Lower leg skin (tissue), 4 donors: Measurements from ENCODE around the gene GET3. TPM values are rescaled to one million over a fixed set of nuclear protein-coding genes. Genes with fewer than 3 reads are reported as not detected.

Experiments used
- DNase-seq, 2 donors: peaks; one replicate each; pipeline ENCODE4 v3.0.0-alpha.2; 2019; ENCODE audit warnings: low spot score in 2 of 2
- H3K4me3 ChIP-seq: fragments of 200-600 bp; sonication (generic); 2 replicates; pipeline ENCODE4 v1.5.1; 2017; ENCODE audit warnings: mild to moderate bottlenecking, low read depth; ENCODE audit not compliant: poor library complexity, severe bottlenecking
- POLR2A ChIP-seq, 2 donors: fragments of 450-650 bp; IDR thresholded peaks; one replicate each; pipeline ENCODE4 v1.6.1; 2016 to 2017; ENCODE audit warnings: antibody characterized with exemption in 2 of 2, mild to moderate bottlenecking in 1 of 2, moderate library complexity in 1 of 2
- WGBS, 2 donors: methylation state at CpG; one replicate each; pipeline ENCODE4 v1.1.5; 2018; 5-methylcytosine and 5-hydroxymethylcytosine counted together
- intact Hi-C: fragments of 100-400 bp; cut with DNase I; formaldehyde crosslinking; loops from one replicate; pipeline ENCODE4 v1.15.0; 2023; ENCODE audit warnings: low total_unique reads
- total RNA-seq, 4 donors: library from RNA; depleted of rRNA; stranded (reverse); fragments of >200 nt; gene quantifications; one replicate each; pipeline ENCODE4 v1.1.0, GENCODE V29; 2016
- TF ChIP-seq, protein P1 (sequence below), 3 donors: fragments of 450-650 bp; IDR thresholded peaks; one replicate each; pipeline ENCODE4 v1.5.1; 2016; ENCODE audit warnings: antibody characterized with exemption in 3 of 3, mild to moderate bottlenecking in 3 of 3, moderate library complexity in 2 of 3

GET3 gene
- total RNA-seq, 4 donors from 2014 or later: 43.2 to 63.2 (median 53.4) TPM

DNA sequence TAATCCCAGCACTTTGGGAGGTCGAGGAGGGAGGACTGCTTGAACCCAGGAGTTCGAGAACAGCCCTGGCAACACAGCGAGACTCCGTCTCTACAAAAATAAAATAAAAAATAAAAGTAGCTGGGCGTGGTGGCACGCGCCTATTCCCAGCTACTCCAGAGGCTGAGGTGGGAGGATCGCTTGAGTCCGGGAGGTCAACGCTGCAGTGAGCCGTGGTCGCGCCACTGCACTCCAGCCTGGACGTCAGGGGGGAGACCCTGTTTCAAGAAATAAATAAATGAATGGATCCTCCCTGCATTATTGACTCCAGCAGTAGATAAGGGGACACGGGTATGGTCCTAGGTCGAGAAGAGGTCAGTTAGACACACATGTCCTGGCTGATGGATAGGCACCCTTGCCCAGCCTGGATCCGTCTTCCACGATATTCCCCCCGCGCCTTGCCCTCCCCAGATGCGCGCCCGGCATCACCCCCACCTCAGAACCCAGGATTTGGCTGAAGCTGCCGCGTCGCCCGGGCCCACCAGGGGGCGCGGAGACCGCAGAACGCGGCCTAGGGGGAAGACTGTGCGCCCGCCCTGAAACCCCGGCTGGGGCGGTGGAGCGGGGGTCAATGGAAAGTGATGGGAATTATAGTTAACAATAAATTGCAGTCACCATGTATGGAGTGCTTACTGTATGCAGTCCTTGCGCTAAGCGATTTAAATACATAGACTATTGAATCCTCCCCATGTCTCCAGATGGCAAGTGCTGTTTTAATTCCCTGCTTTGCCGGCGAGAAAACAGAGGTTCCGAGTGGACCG lies 40.1 kb downstream of the GET3 start:
- WGBS, 2 donors: 5% methylated on average over 36 to 43 of the region's 43 CpGs
- intact Hi-C loops: loop anchor here (2.0 kb wide), 1 partner anchor 17 kb away; no protein-coding TSS in a partner anchor
- peak; percentile 58 to 96 for DNase-seq
- TF ChIP-seq, protein P1, sequence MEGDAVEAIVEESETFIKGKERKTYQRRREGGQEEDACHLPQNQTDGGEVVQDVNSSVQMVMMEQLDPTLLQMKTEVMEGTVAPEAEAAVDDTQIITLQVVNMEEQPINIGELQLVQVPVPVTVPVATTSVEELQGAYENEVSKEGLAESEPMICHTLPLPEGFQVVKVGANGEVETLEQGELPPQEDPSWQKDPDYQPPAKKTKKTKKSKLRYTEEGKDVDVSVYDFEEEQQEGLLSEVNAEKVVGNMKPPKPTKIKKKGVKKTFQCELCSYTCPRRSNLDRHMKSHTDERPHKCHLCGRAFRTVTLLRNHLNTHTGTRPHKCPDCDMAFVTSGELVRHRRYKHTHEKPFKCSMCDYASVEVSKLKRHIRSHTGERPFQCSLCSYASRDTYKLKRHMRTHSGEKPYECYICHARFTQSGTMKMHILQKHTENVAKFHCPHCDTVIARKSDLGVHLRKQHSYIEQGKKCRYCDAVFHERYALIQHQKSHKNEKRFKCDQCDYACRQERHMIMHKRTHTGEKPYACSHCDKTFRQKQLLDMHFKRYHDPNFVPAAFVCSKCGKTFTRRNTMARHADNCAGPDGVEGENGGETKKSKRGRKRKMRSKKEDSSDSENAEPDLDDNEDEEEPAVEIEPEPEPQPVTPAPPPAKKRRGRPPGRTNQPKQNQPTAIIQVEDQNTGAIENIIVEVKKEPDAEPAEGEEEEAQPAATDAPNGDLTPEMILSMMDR (IDR thresholded peaks at IDR 0.05): peak in 1 of 3 donors; percentile 77
- no peak for TF ChIP-seq POLR2A (IDR thresholded peaks at IDR 0.05)
- peak overlapping the region; percentile 46 for H3K4me3 ChIP-seq

DNA sequence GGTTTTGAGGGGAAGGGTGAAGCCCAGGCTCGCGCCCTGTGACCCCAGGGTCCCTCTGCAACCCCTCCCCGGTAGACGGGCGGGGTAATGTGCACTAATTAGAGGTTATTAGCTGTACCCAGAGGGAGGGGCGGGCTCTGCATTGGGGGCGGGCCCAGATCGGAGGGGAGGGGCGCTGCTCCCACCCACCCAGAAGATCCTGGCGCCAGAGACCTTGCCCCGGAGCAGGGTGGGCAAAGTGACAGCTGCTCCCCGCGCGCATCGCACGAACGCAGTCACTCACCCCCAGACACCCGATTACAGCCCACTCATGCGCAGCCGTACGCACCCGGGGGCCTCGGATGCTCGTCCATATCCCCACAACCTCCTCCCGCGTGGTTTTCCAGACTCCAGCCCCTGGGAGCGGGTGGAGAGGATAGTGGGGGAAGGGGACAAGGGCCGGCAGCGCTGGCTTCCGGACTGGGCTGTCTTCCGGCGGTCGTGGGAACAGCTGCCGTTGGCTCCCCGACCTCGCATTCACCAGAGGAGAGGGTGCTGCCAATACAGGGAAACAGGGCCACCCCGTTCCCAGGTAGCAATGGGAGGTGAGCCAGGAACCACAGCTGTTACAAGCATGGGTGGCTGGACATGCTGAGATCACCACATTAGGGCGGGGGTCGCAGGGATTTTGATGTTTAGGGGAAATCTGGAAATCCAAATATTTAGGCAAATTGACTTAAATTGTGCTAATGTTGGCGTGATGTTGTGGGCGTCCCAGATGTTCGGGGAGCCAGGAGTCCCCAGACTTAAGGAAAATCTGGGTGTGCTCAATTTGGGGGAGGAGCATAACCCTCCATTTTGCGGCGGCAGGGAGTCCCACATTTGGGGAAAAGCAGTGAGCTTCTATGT lies 41.0 kb downstream of the GET3 start:
- peak overlapping the region; percentile 46 for H3K4me3 ChIP-seq
- intact Hi-C loops: no loop called here
- no peak for TF ChIP-seq POLR2A (IDR thresholded peaks at IDR 0.05)
- TF ChIP-seq, protein P1 (IDR thresholded peaks at IDR 0.05): no peak
- 1% methylated on average over 22 to 43 of the region's 44 CpGs for WGBS, 2 donors
- peak; percentile 70 to 94 for DNase-seq

DNA sequence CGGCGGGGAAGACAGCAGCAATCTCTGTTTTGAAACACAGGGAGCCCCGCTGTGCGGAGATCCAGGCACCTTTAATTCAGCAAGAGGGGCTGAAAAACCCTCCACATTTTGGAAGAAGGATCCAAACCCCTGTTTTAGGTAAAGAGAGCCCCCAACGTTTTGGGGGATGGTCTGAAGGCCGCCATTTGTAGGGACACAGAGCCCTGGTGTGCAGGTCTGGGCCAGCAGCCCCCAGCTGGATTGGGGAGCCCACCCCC lies 41.5 kb downstream of the GET3 start:
- 20 to 23% methylated on average over 6 of the region's 6 CpGs for WGBS, 2 donors

DNA sequence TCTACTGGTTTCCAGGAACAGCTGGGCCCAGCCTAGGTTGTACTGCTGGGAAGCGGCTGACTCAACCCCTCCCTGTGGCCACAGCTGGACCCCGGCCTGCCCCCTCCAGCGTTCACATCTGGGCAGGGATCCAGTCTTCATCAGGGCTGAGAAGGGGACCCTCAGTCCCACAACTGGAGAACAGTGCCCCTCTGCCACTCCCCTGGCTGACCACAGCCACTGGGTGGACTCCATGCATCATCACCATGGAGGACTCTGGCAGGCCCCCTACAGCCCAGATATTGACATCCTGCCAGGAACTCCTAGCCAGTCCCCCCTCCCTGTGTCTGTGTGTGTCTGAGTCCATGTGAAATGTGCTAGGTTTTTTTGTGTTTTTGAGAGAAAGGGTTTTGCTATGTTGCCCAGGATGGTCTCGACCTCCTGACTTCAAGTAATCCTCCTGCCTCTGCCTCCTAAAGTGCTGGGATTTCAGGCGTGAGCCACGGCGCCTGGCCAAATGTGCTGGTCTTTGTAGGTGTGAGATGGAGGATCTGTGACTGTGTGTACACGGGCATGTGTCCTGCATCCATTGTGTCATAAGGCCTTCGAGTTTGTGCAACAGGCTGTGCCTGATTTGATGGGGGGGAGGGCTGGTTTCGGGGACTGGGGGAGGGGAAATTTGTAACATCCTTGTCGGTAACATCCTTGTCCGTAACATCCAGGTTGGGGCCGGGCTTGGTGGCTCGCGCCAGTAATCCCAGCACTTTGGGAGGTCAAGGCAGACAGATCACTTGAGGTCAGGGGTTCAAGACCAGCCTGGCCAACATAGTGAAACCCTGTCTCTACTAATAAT lies 42.1 kb downstream of the GET3 start:
- H3K4me3 ChIP-seq: no peak overlapping the region
- 61 to 68% methylated on average over 12 to 15 of the region's 15 CpGs for WGBS, 2 donors
- intact Hi-C loops: no loop called here
- TF ChIP-seq, protein P1 (IDR thresholded peaks at IDR 0.05): no peak
- no peak for TF ChIP-seq POLR2A (IDR thresholded peaks at IDR 0.05)
- DNase-seq: peak in 1 of 2 donors; percentile 90

More for the DNA sequence above, 41.5 kb downstream of the GET3 start:
- TF ChIP-seq POLR2A (IDR thresholded peaks at IDR 0.05): no peak
- TF ChIP-seq, protein P1 (IDR thresholded peaks at IDR 0.05): no peak
- DNase-seq: no peak
- no peak overlapping the region for H3K4me3 ChIP-seq
- intact Hi-C loops: no loop called here

DNA sequence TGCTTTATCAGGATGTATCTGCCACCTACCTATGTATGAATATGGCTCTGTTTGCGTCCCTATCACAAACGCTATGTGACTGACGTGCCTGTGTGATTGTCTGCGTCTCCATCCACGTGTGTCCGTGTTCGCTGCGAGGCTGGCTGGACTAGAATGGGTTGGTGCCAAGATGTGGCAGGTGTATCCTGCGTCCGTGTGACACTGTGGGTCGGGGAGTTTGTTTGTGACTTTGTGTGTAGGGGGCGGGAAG lies 44.8 kb downstream of the GET3 start:
- DNase-seq: peak in 1 of 2 donors; percentile 66
- 1% methylated on average over 12 of the region's 12 CpGs for WGBS, 2 donors
- H3K4me3 ChIP-seq: no peak overlapping the region
- intact Hi-C loops: no loop called here
- TF ChIP-seq, protein P1 (IDR thresholded peaks at IDR 0.05): no peak
- TF ChIP-seq POLR2A (IDR thresholded peaks at IDR 0.05): no peak
